Loucy (cell line): ENCODE results near the gene RHOG.

ENCODE experiments used
- CTCF ChIP-seq: fragments of 200-600 bp; sonication (generic); conservative IDR thresholded peaks from 2 replicates; pipeline ENCODE4 v1.5.1; 2014; ENCODE audit warnings: mild to moderate bottlenecking, antibody characterized with exemption, low read length
- EZH2phosphoT487 ChIP-seq: fragments of 200-600 bp; IDR thresholded peaks from 2 replicates; pipeline ENCODE4 v1.6.1; 2018; ENCODE audit warnings: antibody characterized with exemption, mild to moderate bottlenecking, moderate library complexity, borderline replicate concordance

- TF ChIP-seq CTCF: no peak
- no peak for TF ChIP-seq EZH2phosphoT487
Observed at GRCh38 chr11:3799873-3800272, 40.9 kb downstream of the RHOG start.
